Measurements from ENCODE around the gene RSAD1.

Gene RSAD1

DNA sequence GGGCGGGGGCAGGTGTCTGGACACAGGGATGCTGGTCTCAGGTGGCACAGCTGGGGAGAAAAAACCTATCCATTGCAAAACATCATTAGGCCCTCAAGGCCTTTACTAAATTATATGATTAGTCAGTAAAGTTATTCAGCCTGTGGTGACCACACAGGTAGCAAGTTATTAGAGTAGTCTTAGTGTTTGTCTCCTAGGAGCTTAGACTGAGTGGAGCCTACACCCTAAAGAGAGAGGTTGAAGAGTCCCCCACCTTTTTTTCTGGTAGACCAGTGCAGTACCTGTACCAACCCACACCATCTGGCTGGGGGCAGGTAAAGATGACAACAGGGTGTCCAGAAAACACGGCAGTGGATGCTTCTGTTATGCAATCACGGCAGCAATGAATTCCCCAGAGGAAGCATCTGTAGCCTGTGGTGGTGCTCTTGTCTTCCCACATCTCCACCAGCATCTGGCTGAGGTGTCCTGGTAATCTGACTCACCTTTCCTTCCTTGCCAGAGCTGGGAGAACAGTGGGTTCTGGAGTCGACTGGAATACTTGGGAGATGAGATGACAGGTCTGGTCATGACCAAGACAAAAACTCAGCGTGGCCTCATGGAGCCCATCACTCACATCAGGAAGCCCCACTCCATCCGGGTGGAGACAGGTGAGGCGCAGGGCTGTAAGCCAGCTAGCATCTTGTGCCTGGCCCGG is 40.6 kb downstream of the RSAD1 start:
- DNase-seq (ENCODE audit: low read depth), result no peak

GRCh38 chr17:50520483-50520882 is 41.8 kb downstream of the RSAD1 start:
- no peak for DNase-seq (ENCODE audit: low read depth)

DNA sequence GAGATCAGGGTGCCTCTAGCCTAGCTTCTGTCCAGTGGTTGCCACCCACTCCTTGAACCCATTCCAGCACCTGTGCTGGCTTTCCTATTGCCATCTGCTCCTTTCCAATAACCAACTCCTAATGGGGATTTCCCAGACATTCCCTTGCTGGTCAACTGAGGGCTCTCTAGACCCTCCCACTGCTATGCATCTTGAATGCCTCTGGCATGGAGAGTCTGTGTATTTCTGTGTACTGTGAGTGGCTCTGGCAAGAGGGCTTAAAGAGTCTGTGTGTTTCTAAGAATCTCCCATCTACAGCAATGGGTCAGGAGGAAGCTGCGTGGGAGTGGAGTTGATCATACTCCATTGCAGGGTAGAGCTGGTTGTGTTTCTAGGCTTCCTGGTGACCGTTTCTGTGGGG is 42.9 kb downstream of the RSAD1 start:
- DNase-seq (ENCODE audit: low read depth), result no peak

DNA sequence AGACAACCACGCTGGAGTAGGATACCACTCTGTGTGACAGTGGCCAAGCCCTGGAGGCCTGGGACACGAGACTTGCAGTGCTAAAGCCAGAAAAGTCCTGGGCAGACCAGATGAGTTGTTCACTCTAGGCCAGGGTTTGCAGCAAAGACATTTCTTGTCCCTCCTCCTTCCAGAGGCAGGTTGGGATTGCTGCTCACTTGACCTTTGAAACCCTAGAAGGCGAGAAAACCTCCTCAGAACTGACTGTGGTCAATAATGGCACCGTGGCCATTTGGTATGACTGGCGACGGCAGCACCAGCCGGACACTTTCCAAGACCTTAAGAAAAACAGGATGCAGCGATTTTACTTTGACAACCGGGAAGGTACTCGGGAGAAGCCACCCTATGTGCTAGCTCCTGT is 44.1 kb downstream of the RSAD1 start:
- no peak for DNase-seq (ENCODE audit: low read depth)

DNA sequence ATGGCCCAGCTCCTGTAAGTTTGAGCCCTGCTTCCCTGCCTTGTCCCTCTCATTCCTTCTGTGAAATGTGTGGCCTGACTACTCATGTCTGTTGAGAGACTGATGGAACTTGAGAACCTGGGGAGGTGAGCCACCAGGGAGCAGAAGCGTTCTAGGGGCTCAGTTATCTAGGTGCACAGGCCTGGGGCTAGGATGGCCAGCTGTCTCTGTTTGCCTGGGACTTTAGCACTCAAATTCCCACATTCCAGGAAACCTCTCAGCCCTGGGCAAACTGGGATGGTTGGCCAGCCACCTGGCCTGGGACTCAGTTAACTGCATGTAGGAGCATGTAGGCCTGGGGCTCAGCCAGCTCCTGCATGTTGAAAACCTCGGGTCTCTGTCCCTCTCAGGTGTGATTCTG is 44.5 kb downstream of the RSAD1 start:
- DNase-seq (ENCODE audit: low read depth), result no peak

- DNase-seq (ENCODE audit: low read depth), result no peak
Measured at GRCh38 chr17:50524838-50525237, 46.2 kb downstream of the RSAD1 start.

DNA sequence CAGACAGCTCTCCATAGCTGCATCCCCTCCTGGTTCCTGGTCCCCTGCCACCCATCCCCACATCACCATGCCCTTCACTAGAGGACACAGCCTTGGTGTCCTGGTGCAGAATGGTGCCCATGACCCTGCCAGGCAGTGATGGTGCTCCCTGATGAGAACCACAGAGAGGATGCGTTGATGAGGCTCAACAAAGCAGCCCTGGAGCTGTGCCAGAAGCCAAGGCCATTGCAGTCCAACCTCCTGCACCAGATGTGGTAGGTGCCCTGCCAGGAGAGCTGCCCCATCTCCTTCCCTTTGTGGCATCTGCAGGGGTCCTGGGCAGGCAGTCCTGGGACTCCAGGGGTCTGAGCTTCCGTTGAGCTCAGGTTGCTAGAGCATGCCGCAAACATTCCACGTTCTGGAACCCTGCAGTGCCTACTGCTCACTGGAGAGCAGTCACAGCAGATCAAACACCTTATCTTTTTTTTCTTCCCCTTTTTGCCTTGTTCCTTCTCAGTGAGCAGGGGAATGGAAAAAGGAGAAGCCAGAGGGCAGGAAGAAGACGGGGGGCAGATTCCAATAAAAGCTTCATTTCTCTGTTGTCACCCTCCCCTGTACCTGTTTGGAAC is 48.6 kb downstream of the RSAD1 start:
- no peak for DNase-seq (ENCODE audit: low read depth)

GRCh38 chr17:50527949-50528474 is 49.4 kb downstream of the RSAD1 start:
- DNase-seq (ENCODE audit: low read depth), result no peak

GRCh38 chr17:50529849-50530248 is 51.2 kb downstream of the RSAD1 start:
- no peak for DNase-seq (ENCODE audit: low read depth)

DNA sequence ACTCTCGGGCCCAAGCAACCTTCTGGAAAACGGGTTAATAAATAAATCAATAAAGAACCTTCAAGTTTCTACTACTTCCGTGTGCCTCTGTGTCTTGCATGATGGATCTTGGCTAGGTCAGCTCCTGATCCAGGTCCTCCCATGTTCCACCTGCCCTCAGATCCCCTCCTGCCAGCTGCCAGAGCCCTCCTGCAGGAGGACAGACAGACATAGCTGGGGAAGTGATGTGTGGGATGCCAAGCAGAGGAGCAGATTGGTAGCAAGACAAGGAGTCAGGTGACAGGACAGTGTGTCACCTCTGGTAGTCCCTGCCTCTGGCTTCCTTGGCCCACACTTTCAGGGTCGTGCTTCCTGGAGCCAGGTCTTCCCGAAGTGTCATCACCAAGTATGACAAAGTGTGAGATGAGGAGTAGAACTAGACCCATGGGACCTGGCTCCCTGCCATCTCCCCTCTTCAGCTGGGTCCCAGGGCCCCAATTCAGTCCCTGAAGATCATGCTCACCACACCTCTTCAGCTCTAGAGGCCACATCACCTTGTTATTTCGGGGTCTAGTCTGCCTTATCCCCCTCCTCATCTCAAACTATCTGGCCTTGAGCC is 52.9 kb downstream of the RSAD1 start:
- DNase-seq (ENCODE audit: low read depth), result no peak

DNA sequence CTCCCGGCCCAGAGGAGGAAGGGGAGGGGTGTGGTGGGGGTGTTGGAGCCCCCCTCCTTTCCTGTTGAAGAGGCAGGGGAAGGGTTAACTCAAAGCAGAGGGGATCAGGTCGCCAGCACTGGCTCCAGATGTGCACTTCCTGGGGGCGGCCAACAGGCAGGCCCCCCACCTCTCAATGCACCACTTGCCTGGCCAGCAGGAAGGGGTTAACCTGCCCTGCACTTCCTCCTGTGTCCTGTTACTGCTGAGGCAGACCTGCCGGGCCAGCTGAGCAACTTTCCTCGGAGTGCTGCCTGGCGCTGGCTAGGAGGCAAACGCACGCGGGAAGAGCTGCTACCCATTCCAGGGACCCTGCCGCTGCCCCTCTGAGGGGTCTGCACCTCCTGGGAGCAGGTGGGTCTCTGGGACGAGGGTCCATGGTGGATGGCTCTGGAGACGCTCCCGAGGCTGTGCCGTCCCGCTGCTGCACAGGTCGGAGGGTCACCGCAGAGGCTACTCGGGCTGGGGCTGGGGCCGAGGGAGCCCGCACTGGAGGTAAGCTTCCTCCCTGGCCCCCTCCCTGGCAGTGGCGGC is 53.9 kb downstream of the RSAD1 start, which contains the start of gene EPN3:
Gene EPN3, plus strand, starts transcription at position 284 of the 573 bp plus-strand sequence. CDS start 3,822 bp downstream, outside the sequence.
- no peak for DNase-seq (ENCODE audit: low read depth)

DNA sequence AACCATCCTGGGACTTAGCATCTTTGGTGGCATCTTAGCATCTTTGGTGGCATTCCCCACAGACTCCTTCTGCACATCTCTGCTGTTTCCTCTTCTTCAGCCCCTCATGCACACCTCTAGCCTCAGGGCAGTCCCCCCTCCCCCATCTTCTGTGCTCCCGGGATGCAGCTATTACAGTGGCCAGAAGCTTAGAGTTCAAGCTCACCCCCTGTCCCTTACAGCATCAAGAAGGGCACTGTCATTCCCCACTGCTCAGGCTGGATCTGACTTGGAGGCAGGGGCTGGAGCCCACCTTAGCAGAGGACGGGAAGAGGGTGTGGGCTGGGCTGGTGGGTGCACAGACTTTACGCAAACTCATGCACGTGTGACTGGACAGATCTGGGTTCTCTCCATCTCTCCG is 54.5 kb downstream of the RSAD1 start:
- no peak for DNase-seq (ENCODE audit: low read depth)

GRCh38 chr17:50533720-50534148 is 55.1 kb downstream of the RSAD1 start:
- no peak for DNase-seq (ENCODE audit: low read depth)

- no peak for DNase-seq (ENCODE audit: low read depth)
Measured at GRCh38 chr17:50534222-50534978, 55.7 kb downstream of the RSAD1 start.

DNA sequence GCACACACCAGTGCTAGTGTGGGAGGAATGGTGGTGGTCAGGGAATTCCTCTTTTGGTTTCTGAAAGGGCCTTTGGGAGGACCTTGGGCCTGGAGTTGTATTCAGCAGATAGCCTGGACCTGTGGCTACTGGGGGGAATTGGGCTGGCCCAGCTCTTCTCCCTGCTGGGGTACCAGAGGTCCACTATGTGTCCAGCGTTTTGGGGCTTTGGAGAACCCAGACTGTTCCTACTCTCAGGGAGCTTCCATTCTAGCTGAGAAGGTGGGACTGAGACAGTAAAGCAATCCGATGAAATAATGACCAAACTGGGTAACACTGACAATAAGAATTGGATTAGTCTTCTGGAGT is 56.3 kb downstream of the RSAD1 start:
- DNase-seq (ENCODE audit: low read depth), result no peak

GRCh38 chr17:50535407-50535806 is 56.7 kb downstream of the RSAD1 start:
- no peak for DNase-seq (ENCODE audit: low read depth)

Data from activated T-helper 9 cell treated with anti-CD3 and anti-CD28 coated beads, Interleukin-2, amount 50 U/mL, for 16 hours (primary cell).